NCI-H82 treated with DMSO at 0.1 percent for 48 hours (cell line): ENCODE results near the gene CTRB2.
"Not testable (repeated sequence)": the region's sequence is repeated elsewhere in the genome, so short reads cannot be mapped to it uniquely, and the experiment has no call there.

ENCODE experiments used
- DNase-seq: peaks from one replicate; lab custom pipeline; 2025; ENCODE audit not compliant: unreplicated experiment; lab: John Stamatoyannopoulos, UW

CTRB2 gene

DNA sequence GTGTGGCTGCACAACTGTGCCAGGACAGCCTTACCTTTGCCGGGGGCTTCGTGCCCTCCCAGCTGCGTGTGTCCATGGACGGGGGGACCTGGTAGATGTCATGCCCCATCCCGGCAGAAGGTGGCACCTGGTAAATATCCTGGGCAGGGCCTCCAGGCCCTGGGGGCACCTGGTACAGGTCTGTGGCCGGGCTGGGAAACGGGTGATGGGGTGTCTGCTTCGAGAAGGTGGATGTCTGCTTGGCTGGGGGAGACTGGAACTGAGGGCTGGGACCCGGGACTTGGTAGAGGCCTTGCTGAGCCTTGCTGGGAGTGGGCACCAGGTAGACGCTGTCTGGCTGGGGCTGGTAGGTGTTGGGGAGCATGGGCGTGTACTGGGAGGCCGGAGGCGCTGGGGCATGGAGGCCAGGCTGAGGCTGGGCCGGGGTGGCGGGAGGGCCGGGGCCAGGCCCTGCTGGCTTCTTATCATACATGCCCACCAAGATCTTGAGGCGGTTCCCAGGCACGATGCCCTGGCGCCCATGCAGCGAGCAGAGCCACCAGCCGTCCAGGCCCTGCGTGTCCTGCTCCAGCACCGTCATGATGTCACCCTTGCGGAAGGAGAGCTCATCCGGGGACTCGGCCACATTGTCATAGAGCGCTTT is 35.6 kb upstream of the CTRB2 start:
- DNase-seq = not testable (repeated sequence)

DNA sequence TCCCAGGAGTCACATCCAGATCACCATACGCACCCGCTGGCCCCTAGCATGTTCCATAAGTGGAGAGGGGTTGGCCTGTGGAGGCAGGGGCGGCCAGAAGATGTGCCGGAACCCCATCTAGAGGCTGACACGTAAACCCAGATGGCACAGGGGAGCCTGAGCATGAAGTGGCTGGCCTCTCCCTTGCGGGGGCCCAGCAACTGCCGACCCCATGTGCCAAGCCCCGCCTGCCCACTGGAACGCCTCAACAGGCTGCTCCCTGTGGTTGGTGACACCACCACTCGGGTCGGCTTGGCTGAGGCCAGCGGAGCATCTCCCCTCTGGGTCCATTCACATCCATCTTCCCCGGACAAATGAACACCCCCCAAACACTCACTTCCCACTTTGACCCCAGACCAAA is 35.0 kb upstream of the CTRB2 start:
- DNase-seq = no peak

DNA sequence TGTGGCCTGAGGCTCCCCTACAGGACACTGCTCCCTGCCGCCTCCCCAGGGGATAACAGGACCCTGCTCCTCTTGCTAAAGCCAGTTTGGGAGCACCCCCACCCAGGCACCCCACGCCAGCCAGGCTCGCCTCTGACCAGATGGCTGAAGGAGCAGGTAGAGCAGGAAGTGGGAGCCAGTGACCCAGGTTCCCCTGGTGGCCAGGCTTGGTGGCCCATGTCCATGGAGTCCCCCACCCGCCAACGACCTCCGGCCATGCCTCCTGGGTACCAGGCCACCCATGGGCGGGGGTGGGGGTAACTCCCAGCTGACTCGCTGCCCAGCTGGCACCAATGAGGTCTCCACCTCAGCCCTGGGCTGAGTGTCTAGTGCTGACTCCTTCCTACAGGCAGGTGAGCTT is 34.5 kb upstream of the CTRB2 start:
- no peak for DNase-seq

DNA sequence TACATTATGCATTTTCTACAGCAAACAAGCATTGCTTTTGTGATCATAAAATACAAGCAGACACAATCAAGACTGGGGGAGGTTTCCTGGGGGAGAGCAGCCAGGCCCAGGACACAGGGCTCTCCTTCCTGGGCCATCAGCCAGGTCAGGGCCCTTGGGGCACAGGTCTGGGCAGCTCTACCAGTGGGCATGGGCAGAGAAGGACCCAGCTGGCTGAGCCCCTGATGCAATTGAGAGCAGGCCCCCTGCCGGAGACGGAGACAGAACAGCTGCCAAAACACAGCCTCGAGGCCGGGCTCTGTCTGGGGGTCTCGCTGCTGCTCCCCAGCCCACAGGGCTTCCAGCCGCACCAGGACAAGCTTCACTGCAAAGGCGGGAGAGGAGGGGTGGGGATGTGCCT is 33.7 kb upstream of the CTRB2 start:
- not testable (repeated sequence) for DNase-seq

DNA sequence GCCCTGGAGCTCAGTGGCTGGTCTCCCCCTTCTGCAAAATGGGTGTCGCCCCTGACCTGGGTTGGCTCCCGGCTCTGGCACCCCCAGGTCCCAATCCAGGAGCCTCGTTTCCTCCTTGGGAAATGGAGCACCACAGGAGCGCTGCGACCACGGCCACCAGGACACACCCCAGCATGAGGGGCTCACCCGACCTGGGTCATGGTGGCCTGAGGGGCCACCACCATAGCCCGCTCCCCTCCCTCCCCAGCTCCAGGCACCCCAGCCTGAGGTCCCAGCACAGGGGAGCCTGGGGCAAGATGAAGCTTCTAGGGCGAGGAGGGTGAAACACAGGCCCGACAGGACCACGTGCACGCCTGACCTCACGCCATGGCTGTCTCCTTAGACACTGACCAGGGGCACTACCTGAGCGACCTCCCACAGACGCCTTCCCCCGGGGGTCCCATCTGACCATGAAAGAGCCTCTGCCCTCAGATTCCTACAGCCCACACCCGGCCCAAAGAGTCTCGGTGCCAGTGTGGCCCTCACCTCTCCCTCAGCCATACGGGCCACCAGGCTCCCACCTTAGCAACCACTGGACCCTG is 32.7 kb upstream of the CTRB2 start:
- DNase-seq = no peak

DNA sequence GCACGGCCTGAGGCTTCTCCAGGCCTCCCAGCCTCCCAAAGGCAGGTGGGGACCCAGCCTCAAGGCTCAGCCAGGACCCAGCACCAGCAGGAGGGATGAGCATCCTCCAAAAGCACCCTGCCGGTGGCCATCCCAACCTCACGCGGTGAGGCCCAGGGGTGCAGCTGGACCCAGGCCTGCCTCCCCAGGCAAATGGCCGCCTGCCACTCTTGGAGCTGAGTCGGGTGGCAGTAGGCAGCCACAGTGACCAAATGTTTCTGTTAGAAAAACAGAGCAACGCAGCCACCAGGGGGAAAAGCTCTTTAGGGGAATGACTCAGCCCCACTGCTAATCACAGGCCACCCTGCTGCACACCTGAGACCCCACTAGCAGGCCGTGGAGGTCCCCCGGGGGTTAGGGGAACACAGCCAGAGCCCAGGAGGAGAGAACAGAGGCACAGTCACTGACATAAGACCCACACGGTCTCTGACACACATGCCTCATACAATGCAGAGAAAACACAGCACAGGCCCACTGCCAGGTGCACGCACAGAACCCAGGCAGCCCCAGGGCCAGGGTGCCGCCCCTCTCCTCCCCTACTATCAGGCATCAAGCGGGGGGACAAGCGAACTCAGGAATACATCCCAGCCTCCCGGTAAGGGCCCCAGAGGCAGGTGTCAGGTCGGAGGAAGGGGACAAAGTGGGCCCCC is 32.0 kb upstream of the CTRB2 start:
- no peak for DNase-seq

DNA sequence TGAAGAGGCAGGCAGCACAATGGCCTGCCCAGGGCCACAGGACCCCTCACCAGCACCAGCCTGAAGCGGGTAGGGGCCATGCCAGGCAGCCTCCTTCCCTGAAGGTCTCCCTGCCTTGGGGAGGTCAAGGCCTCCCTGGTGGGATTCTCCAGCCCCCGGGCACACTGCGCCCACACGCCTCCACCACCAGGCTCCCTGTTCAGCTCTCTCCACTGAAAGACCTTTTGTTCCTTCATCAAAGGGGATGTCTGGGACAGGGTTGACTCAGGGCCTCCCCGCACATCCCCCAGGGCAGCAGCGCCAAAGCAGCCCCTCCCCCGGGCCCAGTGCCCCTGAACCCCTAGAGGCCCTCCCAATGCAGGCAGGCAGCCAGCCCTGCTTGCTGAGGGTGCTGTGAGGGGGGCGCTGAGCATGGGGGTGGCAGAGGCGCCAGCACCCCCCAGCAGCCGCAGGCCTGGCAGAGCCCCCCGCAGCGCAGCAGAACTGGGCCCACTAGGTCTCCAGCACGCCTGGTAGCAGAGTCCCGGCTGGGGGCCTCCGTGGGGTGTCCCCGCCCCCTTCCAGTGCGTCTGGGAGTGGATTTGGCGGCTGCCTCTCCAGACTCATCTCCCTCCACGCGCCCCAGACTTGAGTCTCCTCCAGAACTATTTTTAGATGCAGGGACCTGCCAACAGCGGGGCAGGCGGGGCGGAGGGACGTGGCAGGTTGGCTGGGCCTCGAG is 31.3 kb upstream of the CTRB2 start:
- DNase-seq = no peak

DNA sequence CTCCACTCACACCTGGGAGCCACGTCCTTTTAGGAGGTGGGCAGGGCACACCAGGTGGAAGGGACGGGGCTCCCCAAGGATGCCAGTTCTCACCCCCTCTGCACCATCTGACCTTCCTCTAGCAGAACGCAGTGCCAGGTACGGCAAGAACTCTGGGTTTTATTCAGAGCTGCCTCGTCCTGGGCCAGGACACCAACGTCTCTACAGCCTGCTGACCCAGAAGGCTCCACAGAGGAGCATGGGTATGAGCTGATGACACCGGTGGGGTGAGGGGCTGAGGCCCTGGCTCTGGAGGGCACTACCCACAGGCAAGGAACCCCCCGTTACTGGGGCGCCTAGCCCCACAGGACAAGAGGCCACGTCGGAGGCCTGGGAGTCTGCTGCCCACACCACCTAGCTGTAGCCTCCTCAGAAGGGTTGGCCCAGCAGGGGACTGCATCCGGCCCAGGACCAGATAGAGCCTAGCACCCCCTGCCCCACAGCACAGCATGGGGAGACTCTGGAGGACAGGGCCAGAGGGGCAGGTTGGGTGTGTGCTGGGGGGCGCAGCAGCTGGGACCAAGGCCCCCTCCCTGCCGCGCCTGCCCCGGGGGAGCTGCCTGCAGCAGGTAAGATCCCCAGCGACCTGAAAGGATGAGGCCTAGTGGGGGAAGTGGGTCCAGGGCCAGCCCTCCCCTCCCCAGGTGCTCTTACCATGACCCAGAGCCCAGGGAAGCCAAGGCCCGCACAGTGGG is 30.6 kb upstream of the CTRB2 start:
- no peak for DNase-seq

DNA sequence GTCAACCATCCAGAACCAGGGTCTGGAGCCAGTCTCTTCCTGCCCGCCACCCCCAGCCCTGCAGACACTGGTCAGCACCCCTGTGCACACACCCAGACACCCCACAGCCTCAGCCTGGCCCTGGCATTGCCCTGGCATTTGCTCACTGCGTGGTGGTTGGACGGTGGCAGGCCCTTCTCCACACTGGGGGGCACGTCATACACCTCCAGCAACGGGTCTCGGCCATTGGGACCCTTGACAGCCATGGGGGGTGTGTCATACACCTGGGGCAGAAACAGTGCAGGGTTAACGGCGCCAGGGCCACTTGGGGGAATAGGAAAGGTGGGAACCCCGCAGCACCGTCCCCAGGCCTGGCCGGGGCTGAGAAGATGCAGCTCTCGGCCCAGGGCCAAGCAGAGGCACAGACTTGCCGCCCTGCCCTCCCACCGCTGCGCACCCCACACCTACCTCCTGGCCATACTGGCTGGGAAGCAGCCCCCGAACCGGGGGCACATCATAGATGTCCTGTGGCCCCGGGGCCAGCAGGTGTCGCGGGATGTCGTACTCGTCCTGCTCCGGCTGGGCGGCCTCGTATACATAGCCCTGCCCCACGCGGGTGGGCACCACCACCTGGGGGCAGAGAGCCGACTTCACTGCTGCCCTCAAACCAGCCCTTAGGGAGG is 29.9 kb upstream of the CTRB2 start:
- DNase-seq = no peak

DNA sequence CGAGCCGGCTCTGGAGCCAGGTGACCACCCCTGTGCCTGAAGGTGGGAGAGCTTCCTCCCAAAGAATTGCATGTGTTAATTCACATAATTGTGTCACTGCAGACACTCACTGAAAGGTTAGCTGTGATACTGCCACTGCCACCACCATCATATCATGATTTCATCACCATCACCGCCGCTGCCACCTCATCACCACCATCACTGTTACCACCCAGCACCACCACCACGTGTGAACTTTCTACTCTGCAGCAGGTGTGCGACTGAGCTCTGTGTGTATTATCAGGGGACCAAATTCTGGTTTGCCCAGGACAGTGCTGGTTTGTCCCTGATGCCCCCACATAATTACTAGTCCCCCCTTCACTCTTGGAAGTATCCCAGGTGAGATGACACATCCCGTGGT is 29.3 kb upstream of the CTRB2 start:
- no peak for DNase-seq

DNA sequence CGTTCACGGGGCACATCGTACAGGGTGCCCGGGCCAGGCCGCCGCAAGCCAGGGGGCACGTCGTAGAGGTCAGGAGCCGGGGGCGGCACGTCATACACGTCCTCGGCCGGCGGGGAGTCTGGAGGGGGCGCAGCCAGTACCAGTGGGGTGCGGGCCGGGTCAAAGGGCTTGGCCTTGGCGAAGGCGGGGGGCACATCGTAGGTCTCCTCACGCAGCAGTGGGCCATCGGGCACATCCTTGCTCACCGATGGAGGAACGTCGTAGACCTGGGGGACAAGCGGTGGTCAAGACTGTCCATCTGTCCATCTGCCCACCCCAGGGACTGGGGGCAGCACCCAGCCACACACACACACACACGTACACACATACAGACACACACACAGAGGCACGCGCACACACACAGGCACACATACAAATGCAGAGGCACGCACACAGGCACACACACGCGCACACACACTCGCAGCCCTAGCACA is 28.8 kb upstream of the CTRB2 start:
- no peak for DNase-seq

DNA sequence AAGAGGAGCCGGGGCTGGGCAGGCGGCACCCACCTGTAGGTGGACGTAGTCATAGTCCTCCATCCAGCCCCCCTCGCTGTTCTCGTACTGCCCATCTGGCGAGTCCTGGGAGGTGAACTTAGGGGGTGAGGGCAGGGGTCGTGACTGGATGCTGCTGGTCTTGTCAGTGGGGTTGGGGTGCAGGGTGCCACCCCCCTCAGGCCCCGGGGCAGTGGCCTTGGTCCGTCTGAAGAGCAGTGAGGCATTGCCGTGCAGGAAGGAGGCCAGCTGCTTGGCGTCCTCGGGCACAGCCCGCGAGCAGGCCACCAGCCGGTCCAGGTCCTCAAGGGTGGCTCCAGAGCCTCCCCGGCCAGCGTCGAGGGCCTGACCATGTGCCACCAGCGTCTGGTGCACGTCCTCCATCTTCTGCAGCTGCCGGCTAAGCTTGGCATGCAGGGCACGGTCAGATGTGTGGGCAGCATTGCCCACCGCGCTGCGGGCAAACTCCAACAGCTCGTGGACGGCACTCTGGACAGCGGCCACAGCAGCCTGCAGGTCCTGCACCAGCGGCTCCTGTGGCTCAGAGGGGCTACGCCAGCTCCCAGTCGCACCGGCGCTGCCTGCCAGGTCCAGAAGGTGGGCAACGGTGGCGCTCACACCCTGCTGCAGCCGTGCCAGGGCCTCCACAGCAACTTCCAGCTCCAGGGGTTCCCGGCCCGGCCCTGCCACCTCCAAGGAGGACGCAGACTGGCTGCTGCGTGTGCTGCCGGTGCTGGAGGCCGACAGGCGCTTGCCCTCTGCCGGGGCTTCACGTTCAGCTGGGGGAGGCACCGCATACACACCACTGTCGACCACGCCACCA is 28.1 kb upstream of the CTRB2 start:
- no peak for DNase-seq

DNA sequence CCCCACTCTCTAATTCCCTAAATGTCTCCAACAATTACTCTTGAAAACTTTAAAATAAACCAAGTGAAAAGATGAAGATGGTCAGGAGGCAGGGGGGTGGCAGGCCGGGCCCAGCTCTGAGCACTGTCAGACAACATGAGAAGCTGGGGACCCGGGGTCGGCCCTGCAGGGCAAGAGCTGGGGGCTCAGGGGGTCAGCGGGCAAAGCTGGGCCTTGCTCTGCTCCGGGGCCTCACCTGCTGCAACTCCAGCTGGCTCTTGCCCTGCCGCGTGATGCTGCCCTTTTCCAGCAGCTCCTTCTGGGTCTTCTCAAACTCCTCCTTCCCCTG is 26.6 kb upstream of the CTRB2 start:
- DNase-seq = no peak

DNA sequence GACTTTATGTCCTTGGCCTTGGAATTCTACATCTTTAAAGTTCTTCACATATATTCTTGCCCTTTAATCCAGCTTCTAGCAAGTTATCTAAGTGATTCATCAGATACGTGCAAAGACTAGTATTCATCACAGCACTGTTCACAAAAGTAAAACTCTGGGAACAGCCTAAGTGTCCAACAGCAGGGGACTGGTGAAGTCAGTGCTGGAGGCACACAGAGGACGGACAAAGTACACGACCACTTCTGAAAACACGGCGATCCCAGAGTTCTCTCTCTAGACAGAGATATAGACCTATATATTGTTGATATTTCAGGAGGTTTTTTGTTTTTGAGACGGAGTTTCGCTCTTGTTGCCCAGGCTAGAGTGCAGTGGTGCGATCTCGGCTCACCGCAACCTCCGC is 24.6 kb upstream of the CTRB2 start:
- DNase-seq = no peak

DNA sequence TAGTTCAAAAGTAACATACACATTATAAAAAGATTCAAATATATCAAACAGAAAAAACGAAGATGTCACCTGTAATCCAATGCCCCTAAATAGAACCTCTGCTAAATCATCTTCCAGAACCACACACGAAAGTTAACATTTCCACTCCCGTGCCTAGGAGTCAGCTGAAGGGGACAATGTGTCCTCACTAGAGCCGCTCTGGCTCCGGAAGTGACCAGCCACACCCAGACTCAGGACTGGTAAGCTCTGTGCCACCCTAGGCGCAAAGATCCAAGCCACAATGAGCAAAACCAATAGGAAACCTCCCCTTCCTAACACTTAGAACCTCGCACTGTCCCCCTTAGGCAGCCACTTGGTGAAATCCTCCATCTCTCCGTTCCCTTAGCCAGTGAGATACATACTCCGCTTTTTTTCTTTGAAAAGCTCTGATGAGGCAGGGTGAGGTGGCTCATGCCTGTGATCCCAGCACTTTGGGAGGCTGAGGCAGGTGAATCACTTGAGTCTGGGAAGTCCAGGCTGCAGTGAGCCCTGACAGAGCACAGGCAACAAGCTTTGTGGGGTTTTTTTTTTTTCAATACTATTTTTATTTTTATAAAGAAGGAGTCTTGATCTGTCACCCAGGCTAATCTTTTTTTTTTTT is 23.6 kb upstream of the CTRB2 start:
- DNase-seq = no peak

DNA sequence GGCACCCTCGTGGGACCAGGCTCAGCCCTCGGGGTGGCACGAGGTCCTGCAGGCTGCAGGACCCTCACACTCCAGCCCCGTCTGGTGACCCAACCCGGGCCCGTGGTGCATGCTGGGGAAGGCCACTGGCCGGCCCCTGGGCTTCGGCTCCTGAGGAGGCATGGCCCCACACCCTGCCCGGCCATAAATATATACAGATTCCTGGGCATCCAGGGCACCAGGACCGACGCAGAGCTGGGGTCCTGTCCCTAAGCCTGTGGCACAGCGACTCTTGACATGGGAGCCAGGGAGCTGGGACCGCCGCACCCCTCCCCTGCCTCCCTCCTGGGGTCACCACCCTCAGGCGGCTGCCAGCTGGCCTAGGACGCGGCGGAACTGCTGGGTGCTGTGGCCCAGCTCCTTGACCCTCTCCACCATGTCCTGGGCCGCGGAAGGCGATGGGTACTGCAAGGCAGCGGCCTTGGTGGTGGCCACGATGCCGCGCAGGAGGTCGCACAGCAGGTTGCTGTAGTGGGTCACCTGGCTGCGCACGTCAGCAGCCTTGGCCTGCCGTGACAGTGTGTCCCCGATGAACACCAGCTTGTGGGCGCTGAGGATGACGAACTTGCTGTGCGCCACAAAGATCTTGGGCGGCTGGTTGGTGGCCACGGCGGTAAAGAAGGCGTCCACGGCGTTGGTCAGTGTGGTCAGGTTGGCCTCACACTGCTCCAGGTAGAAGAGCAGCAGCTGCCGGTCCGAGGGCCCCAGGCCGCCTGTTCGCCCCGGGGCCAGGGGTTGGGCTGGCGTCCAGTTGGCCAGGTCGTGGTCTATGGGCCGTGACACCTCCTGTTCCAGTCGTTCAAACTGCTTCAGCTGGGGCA is 22.4 kb upstream of the CTRB2 start:
- DNase-seq = no peak

DNA sequence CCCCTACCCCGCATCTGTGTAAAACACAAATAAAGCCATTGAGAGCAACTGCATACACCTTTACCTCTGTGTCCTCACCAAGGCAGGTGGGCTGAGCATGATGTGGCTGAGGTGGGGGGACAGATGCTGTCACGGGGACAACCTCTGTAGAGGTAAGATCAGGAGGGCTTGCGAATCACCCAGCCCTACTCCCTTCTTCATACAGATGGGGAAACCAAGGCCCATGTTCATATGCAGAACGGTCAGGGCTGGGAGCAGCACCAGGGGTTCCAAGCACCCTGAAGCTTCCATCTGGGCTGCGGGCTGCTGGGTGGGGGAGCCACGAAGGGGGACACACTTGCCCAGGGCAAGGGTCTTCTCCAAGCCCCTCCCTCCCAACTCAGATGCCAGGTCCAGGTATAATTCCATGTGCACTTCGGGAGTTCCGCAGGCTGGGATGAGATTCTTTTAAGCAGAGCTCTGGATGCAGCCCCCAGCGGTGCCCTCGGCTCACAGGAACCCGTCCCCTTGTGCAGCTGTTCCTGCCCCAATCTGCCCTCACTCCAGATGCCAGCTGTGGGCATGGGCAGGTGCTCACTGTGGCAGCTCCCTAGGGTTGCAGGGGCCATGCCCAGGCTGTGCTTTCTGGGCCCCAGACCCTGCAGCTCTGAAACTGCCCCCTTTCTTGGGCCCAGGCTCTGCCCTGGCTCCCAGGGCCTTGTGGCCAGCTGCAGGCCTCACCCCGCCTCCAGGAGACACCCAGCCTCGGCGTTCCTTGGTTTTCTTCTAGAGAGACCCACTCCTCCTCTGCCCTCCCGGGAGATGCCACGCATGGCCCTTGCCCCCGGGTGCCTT is 21.4 kb upstream of the CTRB2 start:
- no peak for DNase-seq
